Hematopoietic multipotent progenitor cell treated with erythropoietin and hydrocortisone succinate and interleukin-3 and kit ligand, for 4 days (in vitro differentiated cells): ENCODE results near the gene CDH13.

Experiments
- DNase-seq: peaks from one replicate; pipeline ENCODE4 v3.0.0-alpha.2; 2015

The CDH13 gene

DNA sequence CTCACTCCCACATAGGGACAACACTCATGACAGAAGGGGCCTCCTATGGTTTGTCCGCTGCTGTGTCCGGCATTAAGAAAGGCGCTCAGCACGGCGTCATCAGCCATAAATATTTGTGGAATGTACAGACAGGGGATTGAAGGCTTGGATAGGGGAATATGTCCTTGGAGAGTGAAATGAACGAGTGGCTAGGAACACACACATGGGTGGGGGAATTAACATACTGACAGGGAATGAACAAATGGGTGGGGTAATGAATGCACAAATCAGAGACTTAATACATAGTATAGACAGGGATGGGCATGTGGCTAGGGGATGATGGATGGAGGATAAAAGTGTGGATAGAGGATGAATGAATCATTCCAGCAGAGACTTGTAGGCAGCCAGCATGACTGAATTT lies 1027.0 kb downstream of the CDH13 start:
- no peak for DNase-seq

DNA sequence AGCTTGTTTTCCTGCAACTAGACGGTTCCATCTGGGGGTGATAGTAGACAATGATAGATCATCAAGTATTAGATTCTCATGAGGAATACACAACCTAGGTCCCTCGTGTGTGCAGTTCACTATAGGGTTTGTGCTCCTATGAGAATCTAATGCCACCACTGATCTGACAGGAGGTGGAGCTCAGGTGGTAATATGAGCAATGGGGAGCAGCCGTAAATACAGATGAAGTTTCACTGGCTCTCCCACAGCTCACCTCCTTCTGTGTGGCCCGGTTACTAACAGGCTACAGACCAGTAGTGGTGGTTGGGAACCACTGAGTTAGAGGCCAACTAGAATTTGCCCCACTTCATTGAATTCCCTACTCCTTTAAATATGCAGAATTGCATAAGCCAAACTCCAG lies 1033.5 kb downstream of the CDH13 start:
- no peak for DNase-seq

DNA sequence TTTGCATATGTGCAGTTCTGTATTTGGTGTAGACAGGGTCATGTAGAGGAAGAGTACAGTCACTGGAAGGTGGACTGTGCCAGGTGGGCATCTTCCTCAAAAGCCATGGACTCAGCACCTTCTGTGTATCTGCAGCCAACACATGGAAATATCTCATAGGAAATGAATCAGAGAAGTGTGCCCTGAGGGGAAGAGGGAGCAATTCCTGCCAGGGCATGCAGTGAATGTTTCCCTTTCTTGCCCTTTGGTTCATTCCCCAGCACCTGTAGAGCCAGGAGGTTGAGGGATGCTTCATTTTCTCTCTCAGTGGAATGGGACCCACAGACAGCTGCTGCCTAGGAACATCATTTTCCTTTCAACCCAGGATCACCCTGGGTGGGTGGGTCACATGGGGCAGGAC lies 1034.9 kb downstream of the CDH13 start:
- no peak for DNase-seq

GRCh38 chr16:83666449-83666848 lies 1039.7 kb downstream of the CDH13 start:
- DNase-seq, result no peak

DNA sequence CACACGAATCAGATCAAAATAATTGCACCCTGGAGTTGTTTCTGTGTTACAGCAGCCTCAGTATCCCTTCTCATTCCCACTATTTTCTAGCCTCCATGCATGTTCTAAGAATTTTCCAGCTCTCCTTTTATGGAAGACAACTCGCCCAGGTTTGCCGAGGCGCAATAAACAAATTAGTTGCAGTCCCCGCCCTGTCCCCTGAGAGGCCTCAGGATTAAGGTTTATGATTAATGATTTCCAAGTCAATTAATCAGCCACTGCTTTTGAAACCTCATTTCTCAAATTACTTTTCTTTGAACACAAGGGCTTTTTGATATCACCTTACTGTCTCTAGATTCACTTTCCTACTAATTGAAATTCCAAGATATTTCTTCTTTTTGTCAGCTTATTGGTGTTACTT lies 1042.7 kb downstream of the CDH13 start:
- no peak for DNase-seq

DNA sequence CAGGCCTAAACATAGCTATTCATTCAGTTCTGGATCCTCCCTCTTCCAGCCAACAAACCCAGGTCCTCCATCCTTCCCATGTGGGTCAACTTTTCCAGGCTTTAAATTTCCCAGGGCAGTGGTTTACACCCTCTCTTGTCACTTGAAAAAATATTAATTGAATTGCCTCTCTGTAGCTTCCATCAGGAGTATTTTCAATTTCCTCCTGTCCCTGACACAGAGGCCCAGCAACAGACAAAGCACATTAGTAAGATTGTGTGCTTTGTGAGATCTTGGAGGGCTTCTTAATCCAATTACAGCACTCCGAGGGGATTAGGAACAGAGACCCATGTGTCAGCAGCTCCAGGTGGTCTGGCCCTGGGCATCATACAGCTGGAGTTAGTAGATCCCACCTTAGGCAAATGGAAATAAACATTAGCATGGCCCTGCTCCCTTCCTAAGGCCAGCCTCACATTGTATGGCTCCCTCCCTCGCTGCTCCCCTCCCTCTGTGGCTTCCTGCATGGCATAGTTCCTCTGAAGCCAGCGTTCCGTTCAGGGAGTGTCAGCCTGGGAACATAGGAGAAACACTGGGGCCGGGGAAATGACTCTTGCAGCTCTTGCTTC lies 1048.3 kb downstream of the CDH13 start:
- no peak for DNase-seq

- DNase-seq, result no peak
Observed at GRCh38 chr16:83676086-83676485, 1049.3 kb downstream of the CDH13 start.

DNA sequence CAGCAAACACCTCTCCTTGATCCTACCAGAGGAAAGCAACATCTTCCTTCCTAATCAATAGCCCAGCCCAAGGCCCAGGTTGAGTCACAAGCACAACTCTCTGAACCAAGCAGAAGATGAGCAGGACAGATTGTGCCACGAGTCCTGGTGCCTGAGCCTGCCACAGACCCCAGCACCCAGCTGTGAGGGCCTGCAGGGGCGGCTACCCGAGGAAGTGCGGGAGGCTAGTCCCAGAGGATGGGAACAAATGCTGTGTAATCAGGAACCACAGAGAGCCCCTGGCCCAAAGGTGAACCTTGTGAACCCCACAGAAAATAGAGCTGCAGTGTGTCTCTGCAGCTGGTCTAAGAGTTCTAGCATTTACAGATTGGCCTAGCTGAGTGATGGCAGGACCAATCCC lies 1054.2 kb downstream of the CDH13 start:
- DNase-seq, result no peak

GRCh38 chr16:83681381-83681956 lies 1054.7 kb downstream of the CDH13 start:
- DNase-seq, result no peak

- no peak for DNase-seq
Observed at GRCh38 chr16:83682116-83682867, 1055.5 kb downstream of the CDH13 start.

- DNase-seq, result no peak
Observed at GRCh38 chr16:83682868-83683235, 1056.1 kb downstream of the CDH13 start.

- DNase-seq, result no peak
Observed at GRCh38 chr16:83685615-83686165, 1058.9 kb downstream of the CDH13 start.

DNA sequence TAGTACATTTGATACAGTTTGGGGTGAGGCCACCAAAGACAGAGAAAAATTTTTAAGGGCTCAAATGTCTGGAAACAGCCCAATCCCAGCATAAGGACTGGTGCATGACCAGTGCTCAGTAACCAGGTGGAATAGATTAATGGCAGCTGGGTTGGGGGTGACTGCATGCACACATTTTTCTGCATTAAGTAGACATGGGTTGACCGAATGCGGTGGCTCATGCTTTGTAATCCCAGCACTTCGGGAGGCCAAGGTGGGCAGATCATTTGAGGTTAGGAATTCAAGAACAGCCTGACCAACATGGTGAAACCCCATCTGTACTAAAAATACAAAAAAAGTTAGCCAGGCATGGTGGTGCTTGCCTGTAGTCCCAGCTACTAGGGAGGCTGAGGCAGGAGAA lies 1060.0 kb downstream of the CDH13 start:
- DNase-seq, result no peak

DNA sequence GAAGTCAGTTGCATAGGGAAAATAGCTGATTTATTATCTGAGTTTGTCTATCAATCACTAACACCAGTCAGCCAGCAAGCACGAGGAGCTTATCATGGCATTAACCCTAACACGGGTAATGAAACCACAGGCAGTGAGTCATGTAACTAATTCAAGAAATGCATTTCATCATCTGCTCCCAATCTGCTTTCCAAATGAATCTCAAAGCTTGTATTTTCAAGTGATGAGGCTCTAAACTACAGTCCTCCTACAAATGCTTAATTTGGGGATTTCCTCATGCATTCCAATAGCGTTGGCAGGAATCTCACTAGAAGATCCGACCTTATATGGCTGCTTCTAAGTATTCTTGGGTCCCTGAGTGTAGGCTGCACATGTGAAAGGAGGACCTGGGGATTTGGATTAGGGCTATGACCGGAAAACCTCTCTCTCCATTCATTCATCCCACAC lies 1062.6 kb downstream of the CDH13 start:
- peak; percentile 82 for DNase-seq

DNA sequence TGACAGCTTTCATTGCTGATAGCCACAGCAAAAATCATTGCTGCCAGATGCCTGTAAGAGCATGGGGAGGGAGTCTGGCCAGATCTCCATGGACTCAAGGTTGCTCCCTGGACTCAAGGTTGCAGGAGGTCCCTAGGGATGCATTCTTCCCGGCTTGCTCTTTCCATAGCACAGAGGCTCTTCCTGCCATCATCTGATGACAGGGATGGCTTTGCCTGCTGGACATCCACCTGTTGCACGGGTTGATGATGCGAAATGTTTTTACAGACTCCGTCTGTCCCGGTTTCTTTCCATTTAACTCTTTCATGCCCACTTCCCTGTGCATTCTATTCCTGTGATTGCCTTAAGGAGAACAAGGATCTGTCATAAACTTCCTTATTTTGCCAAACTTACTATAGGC lies 1065.5 kb downstream of the CDH13 start:
- no peak for DNase-seq

GRCh38 chr16:83698964-83699363 lies 1072.2 kb downstream of the CDH13 start:
- DNase-seq, result no peak

GRCh38 chr16:83699817-83700216 lies 1073.0 kb downstream of the CDH13 start:
- no peak for DNase-seq

- no peak for DNase-seq
Observed at GRCh38 chr16:83700918-83701317, 1074.1 kb downstream of the CDH13 start.

GRCh38 chr16:83701494-83701893 lies 1074.7 kb downstream of the CDH13 start:
- DNase-seq, result peak; percentile 77

DNA sequence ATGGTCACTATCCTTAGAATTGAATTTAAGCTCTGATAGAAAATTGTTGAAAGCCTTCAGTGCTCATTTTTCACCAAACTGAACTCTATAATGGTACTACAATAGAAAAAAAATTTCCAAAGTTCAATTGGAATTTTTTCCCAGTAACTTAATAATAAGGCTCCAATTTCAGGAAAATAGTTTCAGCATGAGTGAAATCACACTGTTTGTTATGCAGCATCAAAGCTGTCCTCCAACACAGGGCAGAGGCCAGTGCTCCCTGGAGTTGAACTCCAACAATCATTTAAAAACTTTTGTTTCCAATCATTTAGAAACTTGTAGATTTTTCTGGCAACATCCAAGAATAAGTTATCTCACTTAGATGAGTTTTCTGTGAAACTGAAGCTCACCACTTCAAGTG lies 1077.9 kb downstream of the CDH13 start:
- no peak for DNase-seq

GRCh38 chr16:83705856-83706255 lies 1079.1 kb downstream of the CDH13 start:
- no peak for DNase-seq

DNA sequence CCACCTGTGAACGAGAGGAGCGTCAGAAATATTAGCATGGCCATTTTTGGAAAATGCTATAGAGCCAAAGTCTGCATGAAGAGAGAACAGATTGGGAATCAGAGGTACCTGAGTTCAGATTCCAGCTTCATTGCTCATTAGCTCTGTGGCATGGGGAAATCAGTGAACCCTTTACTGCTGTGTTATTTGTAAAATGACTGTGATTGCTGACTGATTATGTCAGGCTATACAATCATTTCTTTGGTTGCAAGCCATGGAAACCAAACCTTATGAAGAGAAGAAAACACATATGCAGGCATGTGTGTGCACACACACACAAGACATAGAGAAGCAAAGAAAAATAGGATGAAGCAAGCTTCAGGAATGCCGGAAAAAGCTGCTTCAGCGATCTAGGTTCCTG lies 1079.6 kb downstream of the CDH13 start:
- no peak for DNase-seq

DNA sequence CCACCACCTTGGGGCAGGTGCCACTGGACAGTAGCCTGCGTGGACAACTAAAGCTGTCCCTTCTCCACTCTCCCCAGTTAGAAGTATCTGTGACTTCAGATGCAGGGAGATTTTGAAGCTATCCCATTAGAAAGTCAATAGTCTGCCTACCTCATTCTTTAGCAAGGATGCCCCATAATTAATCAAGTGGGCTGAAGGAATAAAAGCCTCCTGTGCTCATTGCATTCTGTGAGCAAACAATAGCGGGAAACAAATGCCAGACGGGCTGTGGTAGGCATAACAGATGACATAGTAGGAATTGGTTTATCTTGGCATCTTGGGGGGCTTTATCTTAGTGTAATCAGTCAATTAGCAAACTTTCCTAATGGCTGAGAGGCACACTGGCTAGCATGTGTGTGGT lies 1084.3 kb downstream of the CDH13 start:
- DNase-seq, result no peak

GRCh38 chr16:83713597-83713996 lies 1086.8 kb downstream of the CDH13 start:
- peak; percentile 18 for DNase-seq
